Stimulated activated CD4-positive, alpha-beta T cell treated with anti-CD3 and anti-CD28 coated beads, Interleukin-2, amount 100 ng/mL, for 24 hours (primary cell): ENCODE measurements around the gene CACNA1D.
A peak's percentile ranks its signal among the peaks of the same experiment; 100 is the strongest.
"Not testable (repeated sequence)": the region's sequence is repeated elsewhere in the genome, so short reads cannot be mapped to it uniquely, and the experiment has no call there.

Experiments used
- DNase-seq, 2 donors: peaks; one replicate each; pipeline ENCODE4 v3.0.0-alpha.2; 2020

CACNA1D gene

DNA sequence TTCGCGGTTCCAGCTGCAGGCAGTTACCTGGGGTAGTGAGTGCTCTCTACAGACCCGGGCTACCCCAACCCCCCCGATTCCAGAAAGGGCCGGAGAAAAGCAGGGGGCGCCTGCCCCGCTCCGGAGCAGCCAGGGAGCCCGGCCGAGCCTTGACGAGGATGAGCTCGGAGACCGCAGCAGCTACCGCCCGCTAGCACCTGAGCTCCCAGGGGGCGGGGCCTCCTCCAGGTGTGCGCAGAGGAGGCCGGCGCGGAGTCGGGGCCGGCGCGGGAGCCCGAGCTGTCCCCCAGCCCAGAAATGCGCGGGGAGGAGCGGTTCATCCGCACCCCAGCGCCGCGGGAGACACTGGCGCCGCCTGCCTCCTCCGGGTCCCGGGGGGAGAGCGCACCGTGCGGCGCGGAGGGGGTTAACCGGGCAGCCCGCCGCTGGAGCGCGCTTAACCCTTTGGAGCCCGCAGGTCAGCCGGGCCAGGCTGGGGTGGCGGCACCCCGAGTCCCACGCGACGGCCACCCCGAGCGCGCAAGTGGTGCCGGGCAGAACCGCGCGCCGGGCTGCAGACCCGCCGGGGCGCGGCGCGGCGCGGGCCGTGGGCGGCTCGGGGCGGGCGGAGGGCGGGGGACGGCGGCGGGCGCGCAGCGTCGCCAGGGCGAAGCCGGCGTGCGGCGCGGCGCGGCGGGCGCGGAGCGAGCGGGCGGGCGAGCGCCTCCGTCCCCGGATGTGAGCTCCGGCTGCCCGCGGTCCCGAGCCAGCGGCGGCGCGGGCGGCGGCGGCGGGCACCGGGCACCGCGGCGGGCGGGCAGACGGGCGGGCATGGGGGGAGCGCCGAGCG is at the start of gene CACNA1D:
TSS of gene CACNA1D (plus strand) at position 649 of the 829 bp plus-strand sequence. CDS start 556 bp downstream, outside the sequence.
- DNase-seq: peak in 1 of 2 donors; percentile 34

DNA sequence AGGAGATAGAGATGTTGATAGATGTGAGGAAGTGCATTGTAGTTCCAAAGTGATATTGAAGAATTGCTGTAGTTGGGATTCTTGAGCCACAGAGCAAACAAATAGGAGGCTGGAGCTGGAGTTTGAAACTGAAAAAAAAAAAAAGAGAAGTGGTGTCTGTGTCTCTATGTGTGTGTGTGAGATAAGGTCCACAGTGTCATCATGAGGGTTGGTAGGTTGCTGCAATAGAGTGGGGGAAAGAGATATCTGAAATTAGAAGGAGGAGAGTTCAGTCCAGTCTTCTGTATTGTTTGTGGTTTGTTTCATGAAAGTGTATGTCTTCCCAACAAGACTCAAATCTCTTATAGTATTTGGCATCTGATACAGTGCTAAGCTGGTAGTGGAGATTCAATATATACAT is 37.3 kb upstream of the CACNA1D start:
- no peak for DNase-seq

DNA sequence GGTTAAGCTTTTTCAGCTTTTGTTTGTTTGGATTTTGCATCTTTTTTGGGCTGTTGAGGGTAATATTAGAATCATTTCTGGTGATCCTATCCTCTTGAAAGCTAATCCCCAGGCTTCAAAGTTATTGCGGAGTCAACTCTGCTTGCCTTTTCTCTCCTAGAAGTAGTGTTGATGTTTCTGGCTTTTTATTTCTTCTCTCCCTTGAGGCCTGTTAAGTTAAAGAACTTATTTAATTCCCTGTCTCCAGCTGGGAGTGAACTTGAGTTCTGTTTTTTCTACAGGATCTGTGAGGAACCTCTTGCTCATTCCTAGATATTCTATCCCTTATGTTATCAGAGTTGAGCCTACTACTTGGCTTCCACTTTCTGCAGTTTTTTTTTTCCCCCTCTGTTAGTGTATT is 34.1 kb upstream of the CACNA1D start:
- no peak for DNase-seq

DNA sequence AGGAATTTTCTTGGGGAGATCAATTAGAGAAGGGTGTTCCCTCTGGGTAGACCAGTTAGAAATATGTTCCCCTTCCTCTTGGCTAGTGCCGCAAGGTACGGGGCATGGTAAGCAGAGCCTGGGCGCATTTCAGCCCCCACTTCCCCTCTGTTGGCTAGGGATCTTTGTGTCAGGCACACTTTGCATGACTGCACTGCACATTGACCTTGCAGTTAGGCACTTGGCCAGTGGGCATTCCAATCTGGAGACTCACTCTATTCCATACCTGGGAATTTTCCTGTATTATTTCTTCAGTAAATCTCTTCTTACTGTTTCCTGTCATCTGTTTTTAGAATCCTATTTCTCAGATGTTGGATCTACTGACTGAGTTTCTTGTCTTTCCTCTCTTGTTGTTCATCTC is 30.0 kb upstream of the CACNA1D start:
- no peak for DNase-seq

DNA sequence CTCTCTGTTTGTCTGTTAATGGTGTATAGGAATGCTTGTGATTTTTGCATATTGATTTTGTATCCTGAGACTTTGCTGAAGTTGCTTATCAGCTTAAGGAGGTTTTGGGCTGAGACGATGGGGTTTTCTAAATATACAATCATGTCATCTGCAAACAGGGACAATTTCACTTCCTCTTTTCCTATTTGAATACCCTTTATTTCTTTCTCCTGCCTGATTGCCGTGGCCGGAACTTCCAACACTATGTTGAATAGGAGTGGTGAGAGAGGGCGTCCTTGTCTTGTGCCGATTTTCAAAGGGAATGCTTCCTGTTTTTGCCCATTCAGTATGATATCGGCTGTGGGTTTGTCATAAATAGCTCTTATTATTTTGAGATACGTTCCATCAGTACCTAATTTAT is 24.7 kb upstream of the CACNA1D start:
- not testable (repeated sequence) for DNase-seq

DNA sequence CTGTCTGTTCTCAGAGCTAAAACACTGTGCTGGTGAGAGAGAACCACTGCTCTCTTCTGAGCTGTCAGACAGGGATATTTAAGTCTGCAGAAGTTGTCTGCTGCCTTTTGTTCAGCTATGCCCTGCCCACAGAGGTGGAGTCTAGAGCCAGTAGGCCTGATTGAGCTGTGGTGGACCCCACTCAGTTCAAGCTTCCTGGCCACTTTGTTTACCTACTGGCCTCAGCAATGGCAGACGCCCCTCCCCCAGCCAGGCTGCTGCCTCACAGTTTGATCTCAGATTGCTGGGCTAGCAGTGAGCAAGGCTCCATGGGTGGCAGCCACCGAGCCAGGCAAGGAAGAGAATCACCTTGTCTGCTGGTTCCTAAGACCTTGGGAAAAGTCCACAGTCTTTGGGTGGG is 21.0 kb upstream of the CACNA1D start:
- DNase-seq: no peak

DNA sequence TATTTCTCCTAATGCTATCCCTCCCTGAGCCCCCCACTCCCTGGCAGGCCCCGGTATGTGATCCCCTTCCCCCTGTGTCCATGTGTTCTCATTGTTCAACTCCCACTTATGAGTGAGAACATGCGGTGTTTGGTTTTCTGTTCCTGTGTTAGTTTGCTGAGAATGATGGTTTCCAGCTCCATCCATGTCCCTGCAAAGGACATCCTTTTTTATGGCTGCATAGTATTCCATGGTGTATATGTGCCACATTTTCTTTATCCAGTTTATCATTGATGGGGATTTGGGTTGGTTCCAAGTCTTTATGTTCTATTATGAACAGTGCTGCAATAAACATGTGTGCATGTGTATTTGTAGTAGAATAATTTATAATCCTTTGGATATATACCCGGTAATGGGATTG is 18.0 kb upstream of the CACNA1D start:
- not testable (repeated sequence) for DNase-seq

DNA sequence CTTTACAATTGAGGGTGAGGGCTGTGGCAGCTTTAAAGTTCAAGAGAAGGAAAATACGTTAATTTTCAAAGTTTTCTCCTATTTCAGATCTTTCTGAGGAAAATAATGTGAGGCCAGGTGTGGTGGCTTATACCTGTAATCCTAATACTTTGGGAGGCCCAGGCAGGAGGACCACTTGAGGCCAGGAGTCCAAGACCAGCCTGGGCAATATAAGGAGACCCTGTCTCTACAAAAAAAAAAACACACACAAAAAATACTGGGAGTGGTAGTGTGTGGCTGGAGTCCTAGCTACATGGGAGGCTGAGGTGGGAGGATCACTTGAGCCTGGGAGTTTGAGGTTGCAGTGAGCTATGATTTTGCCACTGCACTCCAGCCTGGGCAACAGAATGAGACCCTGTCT is 16.7 kb upstream of the CACNA1D start:
- not testable (repeated sequence) for DNase-seq

DNA sequence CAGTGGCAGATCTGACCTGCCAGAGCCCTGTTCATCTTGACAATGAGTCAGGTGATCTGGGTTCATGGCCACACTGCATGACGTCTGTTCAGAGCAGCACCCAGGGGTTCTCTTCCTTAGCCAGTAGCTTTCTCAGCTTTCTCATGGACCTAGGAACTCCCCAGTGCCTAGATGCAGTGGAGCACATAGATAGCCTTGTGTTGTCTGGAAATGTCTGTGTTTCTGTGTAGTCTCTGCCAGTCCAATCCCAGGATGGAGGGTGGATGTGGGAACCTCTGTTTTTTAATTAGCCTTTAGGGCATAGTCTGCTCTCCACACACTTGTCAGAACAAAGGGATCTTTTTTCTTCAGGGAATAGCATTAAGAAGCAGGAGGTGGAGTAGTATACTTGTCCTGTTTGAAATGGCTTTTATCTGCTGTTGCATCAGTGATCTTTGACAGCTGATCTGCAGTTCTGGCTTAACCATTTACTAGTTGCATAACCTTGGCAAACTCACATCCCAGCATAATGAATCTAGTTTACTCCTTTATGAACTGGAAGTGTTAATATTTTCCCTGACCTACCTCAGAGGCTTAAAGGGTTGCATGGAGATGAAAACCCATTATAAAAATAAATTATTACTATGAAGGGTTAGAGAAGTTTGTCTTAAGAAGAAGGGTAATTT is 16.1 kb upstream of the CACNA1D start:
- no peak for DNase-seq

DNA sequence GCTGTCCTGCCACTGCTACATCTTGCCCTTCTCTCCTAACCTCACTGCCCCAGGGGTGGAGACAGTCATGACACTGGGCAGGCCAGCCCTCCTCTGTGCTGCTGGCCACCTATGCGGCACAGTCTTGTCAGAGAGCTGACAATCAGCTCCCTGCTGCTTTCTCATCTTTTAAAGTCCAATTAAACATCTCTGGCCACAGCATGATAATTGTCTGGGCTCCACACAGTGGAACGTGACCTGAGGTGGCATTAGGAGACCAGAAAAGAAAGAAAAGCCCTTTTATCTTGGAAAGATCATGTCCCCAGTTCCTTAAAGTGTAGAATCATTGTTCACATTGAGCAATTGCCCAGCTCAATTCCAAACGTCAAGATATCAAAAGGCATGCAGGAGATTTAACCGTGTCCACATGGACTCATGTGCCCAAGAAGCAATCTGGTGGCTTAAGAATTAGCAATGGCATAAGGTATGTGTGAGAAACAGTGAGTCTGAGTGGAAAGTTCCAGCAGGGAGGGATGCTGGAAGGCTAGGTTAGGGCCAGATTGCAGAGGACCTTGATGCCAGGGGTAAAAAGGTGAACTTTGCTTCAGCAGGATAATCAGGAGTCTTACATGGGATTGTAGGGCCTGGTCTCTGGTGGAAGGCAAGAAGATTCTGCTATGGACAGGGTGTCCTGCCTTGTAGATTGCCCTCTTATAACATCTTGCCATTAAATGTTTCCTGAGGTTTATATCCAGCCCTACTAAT is 15.3 kb upstream of the CACNA1D start:
- no peak for DNase-seq

DNA sequence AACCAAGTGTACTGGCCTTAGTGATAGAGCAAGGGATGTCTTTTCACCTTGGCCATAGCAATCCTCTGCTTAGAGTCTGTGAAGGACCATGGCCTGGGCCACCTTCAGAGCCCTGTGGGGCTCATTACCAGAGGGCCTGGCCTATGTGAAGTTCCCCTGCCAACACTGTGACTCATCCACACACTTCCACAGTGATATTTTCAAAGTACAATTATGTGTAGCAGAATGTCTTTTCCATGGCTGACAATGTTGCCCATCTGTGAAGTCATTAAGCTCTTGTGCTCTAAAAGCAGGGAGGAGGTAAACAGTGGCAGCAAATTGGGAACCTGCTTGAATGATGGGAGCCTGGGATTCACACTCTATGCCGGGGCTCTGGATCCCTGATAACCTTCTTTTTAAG is 12.2 kb upstream of the CACNA1D start:
- no peak for DNase-seq

DNA sequence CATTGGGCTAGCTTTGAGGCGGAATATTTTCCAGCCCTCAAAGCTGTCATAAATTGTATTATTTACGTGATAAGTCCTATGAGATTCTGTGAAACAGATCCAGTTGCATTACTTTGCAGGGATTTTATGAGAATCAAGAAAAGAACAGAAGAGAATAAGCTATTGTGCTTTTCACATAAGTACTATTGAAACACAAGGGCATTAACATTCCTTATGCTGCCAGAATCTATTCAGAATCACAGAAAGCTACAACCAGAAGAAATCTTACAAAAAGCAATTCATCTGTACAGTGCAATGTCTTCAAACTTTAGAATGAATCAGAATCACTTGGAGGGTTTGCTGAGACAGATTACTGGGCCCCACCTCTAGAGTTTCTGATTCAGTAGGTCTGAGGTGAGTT is 10.6 kb upstream of the CACNA1D start:
- no peak for DNase-seq

DNA sequence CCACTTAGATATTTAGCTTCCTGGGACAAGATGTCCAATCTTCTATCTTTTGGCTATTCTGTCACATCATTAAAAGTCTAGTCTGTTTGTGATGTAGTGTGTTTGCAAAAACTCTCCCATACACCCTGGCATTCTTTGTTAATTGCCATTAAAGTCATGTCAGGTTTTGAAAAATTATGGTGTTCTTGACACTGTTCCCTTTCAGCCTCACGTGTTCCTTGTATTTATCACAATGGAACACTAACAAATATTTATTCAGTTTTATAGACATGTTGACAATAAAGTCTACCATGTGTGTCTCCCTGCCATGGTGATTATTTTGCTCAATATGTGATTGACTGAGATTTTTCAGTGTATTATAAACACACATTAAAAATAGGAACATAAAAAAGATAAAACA is 9.4 kb upstream of the CACNA1D start:
- DNase-seq: no peak

DNA sequence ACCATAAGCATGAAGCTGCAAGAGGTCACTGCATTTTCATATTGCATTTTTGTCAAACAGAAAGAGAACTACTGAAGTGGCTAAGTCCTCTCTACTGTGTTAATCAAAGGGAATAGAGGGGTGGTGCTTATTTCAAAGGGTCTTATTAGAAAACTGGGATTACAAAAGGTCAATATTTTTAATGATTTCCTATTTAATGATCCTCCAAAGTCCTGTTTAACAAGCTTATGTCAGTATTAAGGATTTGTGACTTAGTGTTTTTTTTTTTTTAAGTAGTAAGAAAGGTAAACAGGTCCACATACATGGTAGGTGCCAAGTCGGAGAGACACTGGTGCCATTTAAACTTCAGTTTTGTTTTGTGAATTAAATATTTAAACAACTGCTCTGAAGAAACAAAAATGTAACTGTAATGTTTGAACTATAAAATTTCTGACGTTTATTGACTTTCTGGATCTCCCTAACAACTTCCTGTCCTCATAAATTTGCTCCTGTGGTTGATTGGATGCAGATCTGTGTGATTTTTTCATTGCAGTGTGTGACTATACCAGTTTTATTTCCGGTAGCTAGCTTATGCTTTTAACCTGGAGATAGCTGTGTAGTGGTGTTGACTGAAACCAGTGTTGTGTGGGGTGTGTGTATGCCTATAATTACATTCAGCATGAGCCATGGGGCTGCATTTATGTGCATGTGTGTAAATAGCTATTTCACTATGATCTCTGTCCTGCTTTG is 8.6 kb upstream of the CACNA1D start:
- no peak for DNase-seq

DNA sequence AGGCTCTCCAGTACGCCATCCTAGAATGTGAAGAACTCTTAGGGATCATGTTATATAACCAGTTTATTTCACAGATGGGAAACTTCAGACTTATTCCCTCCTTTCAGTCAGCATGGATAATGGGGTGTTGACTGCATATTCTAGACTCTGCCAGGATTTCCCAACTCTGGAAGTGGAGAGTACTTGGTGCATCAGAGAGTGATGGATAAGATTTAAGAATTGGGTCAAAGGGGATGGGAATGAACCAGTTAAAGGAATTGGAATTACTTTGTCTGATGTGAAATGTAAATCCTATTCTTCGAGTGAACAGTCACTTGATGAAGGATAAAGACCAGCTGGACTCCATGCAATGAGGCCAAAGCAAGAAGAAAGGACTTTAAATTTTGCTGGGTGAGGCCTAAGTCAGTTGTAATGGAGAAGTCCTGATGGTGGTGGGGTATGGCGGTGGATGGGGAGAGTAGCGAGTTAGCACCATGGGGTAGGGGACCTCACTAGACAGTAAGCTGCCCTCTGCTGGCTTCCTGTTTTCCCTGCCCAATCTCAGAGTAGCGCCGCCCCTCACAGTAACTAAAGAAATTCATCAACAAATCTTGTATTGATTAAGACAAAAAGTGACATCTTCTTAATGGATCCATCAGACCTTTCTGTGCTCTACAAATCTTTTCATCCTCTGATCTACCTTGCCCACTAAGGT is 7.3 kb upstream of the CACNA1D start:
- DNase-seq: no peak

DNA sequence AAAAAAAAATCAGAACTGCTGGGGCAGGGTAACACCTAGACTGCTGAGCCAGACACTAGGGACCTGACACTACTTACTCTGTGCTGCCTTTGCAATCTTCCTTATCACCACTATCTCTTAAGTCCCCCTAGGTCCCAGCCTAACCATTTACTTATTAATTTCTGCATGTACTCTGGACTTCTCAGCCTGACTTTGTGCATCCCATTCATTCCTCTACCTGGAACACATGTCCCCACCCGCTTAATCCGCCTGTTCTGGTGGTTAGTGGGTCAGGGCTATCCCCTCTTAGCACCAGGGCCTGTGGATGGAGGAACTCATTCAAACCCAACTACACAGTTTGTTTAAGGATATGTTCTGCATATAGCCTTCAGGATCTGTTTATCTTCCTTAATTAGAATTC is 5.0 kb upstream of the CACNA1D start:
- DNase-seq: no peak

DNA sequence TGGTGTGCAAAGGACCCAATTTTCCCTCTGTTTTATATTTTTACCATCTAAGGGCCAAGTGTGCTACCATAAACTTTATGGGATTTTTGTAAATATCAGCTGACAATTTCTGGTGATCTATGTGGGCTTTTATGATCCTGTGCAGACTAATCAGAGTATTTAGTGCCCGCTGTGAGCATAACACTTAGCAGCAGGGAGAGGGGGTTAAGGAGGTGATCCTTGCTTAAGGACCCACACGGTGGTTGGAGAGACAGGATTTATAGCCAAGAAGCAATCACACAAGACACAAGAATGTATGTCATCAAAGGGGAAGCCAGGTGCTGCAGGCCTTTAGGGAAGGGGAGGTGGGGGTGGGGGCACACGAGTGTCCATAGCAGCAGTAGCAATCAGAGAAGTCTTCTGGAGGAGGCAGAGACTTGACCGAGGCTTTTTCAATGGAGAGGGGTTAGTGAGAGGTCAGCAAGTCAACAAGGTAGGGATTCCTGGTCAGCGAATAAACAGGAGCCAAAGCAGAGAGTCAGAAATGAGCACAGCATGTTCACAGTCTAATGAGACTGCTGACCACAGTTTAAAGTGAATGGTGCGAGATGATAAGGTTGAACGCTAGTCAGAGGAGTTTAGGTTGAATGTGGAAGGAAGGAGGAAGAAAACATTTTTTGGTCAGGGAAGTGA is 4.5 kb upstream of the CACNA1D start:
- no peak for DNase-seq

DNA sequence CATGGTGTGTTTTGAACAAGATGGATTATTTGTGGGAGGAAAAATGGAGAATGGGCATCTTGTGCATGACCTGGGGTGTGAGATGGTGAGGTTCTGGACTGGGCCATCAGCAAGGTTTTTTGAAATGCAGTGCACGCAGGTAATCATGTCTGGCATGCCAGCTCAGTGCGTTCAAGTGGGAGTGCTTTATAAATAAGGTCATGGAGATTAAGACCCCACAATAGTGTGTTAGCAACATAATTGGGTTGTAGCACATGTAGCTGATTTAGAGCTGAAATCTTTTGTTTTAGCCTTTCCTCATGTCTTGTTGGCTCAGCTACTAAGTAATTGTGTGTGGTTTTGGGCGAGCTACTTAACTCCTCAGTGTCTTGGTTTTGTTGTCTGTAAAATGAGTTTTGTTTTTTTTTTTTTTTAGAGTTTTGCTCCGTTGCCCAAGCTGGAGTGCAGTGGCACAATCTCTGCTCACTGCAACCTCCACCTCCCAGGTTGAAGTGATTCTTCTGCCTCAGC is 3.9 kb upstream of the CACNA1D start:
- DNase-seq: no peak

DNA sequence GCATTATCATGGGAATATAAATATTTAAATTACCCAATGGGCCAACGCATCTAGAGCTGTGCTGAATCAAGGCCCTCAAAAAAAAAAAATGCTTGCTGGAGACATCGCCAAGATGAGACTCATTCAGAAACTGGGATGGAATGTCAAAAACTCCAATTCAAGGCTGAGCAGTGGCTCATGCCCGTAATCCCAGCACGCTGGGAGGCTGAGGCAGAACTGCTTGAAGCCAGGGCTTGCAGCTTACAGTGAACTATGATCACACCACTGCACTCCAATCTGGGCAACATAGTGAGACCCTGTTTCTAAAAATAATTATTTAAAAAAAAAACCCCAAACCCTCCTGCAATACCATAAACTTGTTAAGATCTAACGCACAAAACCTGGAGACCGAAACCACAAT is 3.1 kb upstream of the CACNA1D start:
- DNase-seq: no peak

DNA sequence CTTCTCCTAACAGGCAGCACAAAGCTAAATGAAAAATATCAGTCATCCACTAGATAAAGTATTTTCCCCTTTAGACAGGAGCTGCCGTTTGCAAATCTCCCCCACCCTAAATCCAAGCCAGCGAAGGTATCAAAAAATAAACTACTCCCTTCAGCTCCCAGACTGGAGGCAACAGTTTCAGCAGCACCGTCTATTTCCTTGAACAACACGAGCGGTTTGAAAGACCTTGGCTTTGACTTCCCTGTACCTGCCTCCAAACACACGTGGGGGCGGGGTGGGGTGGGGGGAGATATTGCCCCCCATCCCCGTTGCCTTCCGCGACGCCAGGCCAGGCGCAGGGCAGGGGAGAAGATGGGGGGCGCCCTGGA is 832 bp upstream of the CACNA1D start:
- no peak for DNase-seq

DNA sequence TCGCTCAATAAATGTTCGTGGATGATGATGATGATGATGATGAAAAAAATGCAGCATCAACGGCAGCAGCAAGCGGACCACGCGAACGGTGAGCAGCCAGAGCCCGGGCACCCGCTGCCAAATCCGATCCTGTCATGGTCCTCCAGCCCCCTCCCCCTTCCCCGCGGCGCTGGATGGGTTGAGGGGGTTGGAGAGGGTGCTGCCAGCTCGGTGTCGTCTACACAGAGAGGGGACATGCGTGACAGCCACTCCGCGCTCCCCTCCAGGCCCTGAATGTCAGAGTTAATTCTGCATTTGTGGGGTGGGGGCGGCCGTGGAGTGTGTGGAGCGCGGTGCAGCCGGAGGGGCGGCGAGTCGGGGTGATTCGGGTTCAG is 722 bp downstream of the CACNA1D start:
- no peak for DNase-seq
